BE2C (cell line): ENCODE measurements around the gene PRDM16.

Experiments used
- DNase-seq: peaks from one replicate; pipeline ENCODE4 v3.0.0-alpha.2; 2020
- H3K27me3 ChIP-seq: fragments of 250-450 bp; sonication (Bioruptor Pico); 2 replicates; pipeline ENCODE4 v1.5.1; 2020; ENCODE audit warnings: mild to moderate bottlenecking
- H3K36me3 ChIP-seq: fragments of 250-450 bp; sonication (Bioruptor Pico); 2 replicates; pipeline ENCODE4 v1.5.1; 2020; ENCODE audit warnings: mild to moderate bottlenecking
- H3K4me1 ChIP-seq: fragments of 250-450 bp; sonication (Bioruptor Pico); 2 replicates; pipeline ENCODE4 v1.5.1; 2020
- H3K4me3 ChIP-seq: 2 replicates; pipeline ENCODE4 v1.5.1; 2011; ENCODE audit warnings: low read depth, low read length
- H3K9me3 ChIP-seq: fragments of 250-450 bp; sonication (Bioruptor Pico); 2 replicates; pipeline ENCODE4 v1.5.1; 2020
- TF ChIP-seq, protein P1 (sequence below): IDR thresholded peaks from 2 replicates; pipeline ENCODE4 v1.5.1; 2012; ENCODE audit warnings: mild to moderate bottlenecking, low read depth, low read length

The PRDM16 gene

DNA sequence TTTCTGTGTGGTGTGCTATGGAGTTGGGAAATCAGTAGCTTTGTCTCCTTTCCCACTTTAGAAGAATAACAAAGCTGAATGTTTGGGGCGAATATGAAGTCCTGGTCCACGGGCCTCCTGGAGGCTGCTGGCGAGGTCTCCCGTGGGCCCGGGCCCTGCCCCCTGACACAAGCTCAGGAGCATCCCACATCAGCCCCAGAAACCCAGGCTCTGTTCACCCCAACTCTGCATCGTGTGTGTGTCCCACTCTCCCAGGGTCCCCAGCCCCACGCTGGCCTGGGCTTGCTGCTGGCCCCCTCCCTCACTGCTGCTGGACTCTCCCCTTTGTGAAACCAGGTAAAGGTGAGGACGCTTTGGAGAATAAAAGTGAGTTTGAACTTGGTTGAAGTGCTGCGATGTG, 8.1 kb downstream of the PRDM16 start:
- TF ChIP-seq, protein P1, sequence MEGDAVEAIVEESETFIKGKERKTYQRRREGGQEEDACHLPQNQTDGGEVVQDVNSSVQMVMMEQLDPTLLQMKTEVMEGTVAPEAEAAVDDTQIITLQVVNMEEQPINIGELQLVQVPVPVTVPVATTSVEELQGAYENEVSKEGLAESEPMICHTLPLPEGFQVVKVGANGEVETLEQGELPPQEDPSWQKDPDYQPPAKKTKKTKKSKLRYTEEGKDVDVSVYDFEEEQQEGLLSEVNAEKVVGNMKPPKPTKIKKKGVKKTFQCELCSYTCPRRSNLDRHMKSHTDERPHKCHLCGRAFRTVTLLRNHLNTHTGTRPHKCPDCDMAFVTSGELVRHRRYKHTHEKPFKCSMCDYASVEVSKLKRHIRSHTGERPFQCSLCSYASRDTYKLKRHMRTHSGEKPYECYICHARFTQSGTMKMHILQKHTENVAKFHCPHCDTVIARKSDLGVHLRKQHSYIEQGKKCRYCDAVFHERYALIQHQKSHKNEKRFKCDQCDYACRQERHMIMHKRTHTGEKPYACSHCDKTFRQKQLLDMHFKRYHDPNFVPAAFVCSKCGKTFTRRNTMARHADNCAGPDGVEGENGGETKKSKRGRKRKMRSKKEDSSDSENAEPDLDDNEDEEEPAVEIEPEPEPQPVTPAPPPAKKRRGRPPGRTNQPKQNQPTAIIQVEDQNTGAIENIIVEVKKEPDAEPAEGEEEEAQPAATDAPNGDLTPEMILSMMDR, result no peak
- peaks cover 54% of the 10 kb centered on the region for H3K27me3 ChIP-seq
- DNase-seq, result no peak
- no peaks in the 10 kb centered on the region for H3K36me3 ChIP-seq
- H3K9me3 ChIP-seq, result no peaks in the 10 kb centered on the region
- no peak overlapping the region for H3K4me3 ChIP-seq
- no peaks in the 10 kb centered on the region for H3K4me1 ChIP-seq

DNA sequence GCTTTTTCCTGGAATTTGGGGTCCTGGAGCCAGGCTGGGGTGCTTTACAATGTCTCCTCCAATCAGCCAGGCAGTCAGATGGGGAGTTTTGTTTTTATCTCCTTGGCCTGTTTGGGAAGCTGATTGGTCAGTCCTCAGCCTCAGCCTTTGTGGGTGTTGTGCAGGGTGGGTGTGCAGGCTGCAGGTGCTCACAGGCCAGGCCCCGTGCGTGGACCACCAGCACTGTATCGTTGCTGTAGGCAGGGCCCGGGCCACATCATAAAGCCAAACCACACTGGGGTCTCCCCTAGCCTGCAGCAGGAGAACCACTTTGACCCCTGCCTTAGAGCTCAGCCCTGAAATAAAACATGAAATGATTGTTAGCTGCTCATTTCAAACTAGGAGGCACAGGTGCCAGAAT, 8.6 kb downstream of the PRDM16 start:
- Histone ChIP-seq H3K27me3 (peaks cover 49% of the 10 kb centered on the region), H3K4me1 (no peaks in the 10 kb centered on the region), H3K36me3 (no peaks in the 10 kb centered on the region), H3K4me3 (no peak overlapping the region), H3K9me3 (no peaks in the 10 kb centered on the region)
- TF ChIP-seq, protein P1, result no peak
- DNase-seq, result no peak

GRCh38 chr1:3078430-3078861, 9.4 kb downstream of the PRDM16 start:
- H3K9me3 ChIP-seq, result no peaks in the 10 kb centered on the region
- H3K27me3 ChIP-seq, result peaks cover 40% of the 10 kb centered on the region
- no peaks in the 10 kb centered on the region for H3K4me1 ChIP-seq
- no peaks in the 10 kb centered on the region for H3K36me3 ChIP-seq
- DNase-seq, result no peak
- TF ChIP-seq, protein P1, result no peak
- no peak overlapping the region for H3K4me3 ChIP-seq

- no peak overlapping the region for H3K4me3 ChIP-seq
- peaks cover 36% of the 10 kb centered on the region for H3K27me3 ChIP-seq
- H3K36me3 ChIP-seq, result no peaks in the 10 kb centered on the region
- H3K4me1 ChIP-seq, result no peaks in the 10 kb centered on the region
- no peak for DNase-seq
- no peaks in the 10 kb centered on the region for H3K9me3 ChIP-seq
- TF ChIP-seq, protein P1, result no peak
These were observed 9.9 kb downstream of the PRDM16 start for GRCh38 chr1:3078871-3079270.

DNA sequence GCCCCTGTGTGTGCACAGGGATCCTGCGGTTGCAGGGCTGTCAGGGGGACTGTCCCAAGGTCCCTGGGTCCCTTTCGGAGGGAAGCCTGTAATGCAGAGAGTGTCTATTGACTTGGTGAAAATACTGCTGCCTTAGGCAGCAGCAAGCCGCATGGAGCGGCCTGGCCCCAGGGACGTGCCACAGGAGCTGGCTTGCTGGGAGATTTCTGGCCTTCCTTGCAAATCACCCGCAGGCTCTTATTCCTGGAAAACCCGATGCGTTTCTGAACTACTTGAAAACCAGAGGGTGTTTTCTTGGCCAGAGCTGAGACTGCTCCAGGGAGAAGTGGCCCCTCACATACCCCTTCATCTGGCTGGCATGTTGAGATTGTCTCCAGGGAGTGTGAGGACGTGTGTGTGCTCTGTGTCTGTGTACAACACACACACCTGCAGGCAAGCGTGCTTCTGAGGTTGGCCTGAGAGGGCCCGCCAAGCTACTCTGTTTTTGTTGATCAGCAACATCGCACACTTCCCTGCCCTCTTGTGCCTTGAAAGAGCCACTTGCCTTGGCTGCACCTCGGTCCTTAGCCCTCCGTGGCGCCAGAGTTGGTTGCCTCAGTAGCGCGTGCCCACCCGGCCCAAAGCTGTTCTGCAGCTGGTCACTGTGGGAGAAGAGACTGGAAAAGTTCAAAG, 10.5 kb downstream of the PRDM16 start:
- H3K36me3 ChIP-seq, result no peaks in the 10 kb centered on the region
- H3K27me3 ChIP-seq, result peaks cover 29% of the 10 kb centered on the region
- no peak for DNase-seq
- H3K4me3 ChIP-seq, result no peak overlapping the region
- H3K9me3 ChIP-seq, result no peaks in the 10 kb centered on the region
- no peaks in the 10 kb centered on the region for H3K4me1 ChIP-seq
- TF ChIP-seq, protein P1, result no peak

DNA sequence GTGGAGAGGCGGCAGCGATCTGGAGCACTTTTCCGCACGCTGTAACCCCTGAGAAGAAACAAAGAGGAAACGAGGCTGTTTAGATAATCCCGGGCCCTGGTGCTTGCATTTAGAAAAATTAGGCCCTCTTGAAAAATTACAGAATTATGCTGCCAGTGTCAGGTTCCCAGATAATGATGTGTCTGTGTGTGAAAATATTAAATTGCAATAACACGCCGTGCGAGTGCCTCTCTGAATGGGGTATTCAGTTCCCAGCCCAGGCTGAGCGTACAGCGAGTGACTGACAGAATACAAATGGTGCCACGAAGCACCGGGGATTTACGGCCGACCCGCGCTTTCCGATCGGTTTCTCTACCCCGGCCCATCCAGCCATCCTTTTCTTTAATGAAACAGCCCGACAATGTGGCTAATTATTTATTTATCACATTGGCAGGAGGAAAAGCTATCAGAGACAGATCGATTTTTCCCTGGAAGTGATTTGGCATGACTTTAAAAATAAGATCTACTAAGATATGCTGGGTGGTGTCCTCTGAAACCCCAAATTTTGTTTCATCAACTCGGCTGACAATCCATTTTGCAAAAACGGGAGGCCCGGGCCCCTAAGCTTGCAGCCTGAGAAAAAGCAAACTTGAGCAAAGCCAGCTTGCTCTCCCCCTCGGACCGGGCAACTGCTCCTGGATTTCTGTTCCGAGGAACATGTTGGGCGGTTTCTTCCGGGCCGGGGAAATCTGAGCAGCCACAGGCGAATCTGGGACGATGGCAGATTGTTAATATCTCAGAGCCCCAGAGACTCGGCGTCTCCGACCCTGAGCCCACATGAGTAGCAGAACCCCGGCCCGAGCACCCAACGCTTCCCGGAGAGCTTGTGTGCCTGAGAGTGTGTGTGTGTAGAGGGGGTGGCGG, 11.3 kb downstream of the PRDM16 start:
- no peak overlapping the region for H3K4me3 ChIP-seq
- H3K4me1 ChIP-seq, result no peaks in the 10 kb centered on the region
- H3K9me3 ChIP-seq, result no peaks in the 10 kb centered on the region
- DNase-seq, result no peak
- H3K36me3 ChIP-seq, result no peaks in the 10 kb centered on the region
- TF ChIP-seq, protein P1, result no peak
- peaks cover 23% of the 10 kb centered on the region for H3K27me3 ChIP-seq
